Eye (tissue), 1 donor: ENCODE data around the gene TNC.

ENCODE experiments used
- DNase-seq: peaks from one replicate; pipeline ENCODE4 v3.0.0-alpha.2; 2015

The TNC gene

DNA sequence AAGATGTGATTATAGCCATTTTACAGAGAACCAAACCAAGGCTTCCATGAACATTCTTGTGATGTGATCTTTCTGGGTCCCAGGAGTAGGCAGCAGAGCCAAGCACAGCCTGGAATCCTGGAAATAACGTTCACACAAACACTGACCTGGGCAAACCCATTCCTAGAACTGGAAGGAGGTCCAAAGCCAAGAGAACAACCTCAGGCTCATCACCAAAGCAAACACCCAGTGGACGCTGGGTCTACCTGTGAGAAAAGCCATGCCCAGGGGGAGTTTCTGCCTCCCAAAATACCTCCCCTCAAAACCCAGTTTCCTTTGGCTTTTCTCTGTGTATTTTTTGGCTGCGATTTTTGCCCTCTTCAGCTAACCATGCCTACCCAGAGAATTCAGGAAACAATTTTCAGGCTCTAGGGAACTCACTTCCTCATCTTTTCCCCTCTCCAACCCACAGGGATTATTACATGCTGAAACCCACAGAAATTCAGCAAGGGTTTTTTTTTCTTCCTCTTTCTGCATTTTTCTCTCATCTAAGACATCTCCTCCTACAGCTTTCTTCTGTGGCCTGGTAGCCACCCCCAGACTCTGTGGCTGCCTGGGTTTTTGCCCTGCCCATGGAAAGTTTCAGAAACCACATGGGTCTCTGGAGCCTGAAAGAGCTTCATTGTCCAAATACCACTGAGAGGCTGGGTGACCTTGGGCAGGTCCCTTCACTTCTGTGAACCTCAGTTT, 75.0 kb downstream of the TNC start:
- DNase-seq: no peak

DNA sequence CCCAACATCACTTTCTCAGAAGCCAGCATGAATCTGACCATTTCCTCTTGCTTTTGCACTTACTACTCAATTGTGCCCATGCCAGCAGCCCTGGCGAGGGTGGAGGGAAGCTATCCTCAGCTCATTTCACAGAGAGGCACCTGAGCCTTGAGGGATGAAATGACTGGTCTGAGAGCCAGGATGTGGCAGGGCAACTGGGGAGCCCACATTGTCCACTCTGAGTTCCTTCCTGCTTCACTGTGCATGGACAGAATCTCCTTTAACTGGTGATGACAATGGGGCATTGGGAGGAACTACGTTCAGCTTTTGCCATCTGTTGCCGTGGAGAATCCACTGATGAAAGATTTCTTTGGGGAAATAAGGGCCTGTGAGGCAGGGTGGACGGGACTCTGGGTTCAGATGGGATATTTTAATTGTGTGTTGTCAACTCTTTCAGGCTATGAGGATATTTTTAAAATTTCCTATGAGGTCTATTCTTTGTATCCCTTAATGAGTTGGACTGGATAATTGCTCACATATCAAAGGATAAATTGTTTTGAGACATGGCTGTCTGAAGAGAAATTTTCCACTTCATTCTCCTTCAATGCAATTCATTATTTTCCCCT, 78.3 kb downstream of the TNC start:
- peak; percentile 69 for DNase-seq

DNA sequence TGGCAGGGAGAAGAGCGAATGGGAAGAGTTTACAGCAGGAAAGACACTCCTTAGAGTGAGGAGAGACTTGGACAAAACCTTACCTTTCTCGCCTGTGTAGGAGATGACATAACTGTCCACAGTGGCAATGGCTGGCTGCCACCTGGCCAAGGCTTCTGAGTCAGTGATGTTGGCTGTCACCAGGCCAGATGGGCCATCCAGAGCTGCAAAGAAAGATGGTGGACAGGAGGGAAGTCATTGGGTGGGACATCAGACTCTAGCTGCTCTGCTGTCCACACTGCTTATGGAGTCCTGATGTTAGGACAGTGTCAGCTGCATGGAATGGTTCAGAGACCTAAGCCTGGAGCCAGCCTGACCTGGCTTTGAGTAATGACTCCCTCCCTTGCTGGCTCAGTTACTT, 79.8 kb downstream of the TNC start:
- DNase-seq: no peak

DNA sequence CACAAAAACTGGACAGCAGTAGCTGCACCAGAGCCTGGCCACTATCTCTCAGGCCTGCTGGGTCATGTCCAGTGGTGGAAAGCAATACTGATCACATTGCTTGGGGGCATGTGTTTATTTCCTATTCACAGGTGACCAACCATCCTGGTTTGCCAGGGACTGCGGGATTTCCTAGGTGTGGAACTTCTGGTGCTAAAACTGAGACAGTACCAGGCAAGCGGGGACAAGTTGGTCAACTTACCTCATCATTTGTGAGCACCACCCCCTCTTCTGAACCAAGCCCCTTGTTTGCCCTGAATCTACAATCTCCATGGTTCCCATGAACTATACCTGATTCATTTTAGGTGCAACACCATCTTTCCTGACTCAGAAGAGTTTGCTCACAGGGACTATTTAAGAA, 81.3 kb downstream of the TNC start:
- DNase-seq: no peak

DNA sequence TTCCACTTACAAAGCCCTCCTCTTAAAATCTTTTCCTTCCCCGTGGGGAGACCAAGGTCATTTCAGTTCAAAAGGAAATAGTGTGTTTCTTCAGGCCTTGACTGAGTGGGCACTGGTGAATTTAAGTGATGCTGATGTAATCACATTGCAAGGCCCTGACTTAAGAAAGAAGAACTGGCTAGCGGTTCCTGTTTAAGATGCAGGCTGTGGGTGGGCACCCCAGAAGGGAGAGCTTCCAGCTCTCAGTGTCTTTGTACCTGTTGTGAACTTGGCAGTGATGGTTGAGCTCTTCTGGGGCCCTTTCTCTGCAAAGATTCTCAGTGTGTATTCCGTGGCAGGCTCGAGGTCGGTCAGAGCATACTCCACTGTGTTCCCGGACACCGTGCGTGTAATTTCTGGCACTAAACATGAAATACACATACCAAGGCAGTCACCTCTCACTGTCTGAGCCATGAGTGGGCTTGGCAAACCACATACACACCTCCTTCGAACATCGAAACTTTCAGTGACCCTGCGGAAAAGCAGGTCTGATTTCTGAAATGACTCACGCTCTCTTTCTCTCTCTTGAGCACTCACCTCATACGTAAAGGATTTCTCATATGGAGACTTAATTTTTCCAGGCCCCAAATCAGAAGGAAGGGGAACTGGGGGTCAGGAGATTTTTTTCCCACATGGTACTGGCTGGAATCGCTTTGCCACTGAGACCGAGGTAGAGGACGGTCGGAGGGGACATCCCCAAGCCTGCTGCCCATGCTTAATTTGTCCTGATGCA, 81.9 kb downstream of the TNC start:
- no peak for DNase-seq

DNA sequence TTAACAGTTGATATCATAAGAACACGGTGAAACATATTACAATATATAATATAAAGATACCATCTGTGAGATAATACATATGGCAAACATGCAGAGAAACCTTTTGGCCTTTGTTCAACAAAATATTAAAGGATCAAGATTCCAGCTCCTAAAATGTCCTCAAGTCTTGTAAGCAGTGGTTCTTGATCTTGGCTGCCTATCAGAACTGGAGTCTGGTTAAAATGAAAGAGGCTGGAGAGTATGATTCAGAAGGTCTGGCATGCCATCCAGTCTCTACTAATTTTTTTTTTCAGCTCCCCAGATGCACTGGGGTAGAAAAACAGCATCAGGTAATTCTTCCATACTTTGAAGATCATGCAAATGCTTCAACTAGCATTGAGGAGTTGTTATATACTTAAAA, 83.2 kb downstream of the TNC start:
- DNase-seq: peak; percentile 38

DNA sequence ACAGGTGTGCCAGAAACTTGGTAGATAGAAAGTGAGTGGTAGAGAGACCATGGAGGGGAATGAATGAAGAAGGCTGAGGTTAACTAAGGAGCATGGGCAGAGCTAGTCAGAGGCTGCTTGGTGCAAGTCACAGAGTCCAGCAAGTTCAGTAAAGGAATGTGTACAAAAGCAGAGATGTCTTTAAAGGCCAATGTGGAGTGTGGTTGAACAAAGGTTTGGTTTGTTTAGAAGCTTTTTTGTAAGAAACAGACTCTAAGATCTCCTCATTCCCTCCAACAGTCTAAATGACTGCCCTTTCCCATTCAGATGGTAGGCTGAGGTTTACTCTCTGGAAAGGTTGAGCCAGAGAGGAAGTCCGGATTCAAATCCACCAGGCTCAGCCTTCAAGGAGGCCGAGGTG, 84.2 kb downstream of the TNC start:
- DNase-seq: no peak

DNA sequence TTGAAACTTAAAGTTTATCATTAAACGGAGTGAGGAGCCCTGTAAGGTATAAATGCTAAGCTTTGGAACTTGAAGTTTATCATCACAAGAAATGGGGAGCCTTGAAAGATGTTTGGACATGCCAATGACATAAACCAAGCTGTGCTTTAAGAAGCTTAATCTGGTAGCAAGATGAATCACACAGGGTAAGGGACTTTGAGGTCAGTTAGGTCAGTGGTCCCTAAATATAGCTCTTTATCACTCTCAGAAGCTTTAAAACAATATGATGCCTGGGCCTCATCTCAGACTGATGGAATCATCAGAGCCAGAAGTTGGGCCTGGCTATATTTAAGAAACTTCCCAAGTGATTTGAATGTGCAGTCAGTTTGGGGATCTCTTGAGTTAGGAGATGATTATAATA, 85.7 kb downstream of the TNC start:
- DNase-seq: no peak

DNA sequence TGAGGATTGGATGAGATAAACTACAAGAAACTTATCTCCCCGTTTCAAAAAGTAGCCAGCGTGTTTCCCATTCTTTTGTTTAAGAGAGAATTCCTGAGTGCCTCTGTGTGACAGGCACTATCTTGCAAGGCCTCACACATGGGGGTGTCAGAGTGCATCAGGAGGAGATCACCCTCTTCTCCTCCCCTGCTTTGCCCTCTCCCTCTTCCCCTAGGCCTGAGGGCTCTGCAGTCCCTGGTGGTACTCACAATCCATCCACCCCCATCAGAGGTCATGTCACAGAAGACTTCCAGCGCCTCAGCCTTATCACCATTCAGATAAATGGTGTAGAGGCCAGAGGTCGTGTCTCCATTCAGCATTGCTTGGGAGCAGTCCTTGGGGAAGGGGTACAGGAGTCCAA, 88.0 kb downstream of the TNC start:
- DNase-seq: no peak

DNA sequence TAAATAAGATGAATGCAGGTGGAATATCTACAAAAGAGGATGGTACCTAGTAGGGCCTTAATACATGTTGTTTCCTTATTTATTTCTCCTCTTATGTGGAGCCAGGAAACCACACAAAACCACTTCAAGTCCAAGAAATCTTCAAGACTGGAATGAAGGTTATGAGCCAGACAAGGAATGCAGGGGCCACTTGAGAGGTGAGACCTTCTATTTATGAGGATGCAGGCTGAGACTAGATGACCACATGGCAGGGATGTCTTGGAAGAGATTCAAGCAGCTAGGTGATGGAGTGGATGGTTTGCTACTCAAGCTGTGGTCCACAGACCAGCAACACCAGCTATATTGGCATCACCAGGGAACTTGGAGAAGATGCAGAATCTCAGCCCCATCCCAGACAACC, 92.2 kb downstream of the TNC start:
- no peak for DNase-seq

DNA sequence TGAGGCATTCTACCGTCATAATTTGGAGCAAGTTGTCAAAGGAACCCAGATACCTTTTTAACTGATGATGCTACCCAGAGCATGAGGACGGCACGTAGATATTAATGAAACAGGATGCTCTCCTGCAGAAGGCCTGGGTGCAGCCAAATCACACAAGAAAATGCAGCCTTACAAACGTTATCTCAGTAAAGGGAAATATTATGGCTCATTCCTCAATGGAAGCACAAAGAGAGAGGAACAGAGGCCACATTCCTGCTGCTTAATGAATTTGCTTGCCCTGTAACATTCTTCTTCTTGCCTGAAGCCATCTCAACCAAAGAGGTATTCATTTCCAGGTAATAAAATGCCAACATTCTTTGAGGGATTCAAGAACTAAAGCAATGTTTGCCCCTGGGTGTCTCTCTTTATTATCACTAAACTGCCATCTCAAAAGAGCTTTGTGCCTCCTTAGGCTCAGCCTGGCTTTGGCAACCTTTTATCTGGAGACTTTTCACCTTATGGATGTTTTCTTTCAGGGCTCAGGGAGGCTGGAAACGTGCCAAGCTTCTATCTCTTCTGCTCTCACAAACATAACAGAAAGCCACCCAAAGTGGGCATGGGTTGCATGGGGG, 92.9 kb downstream of the TNC start:
- DNase-seq: peak; percentile 21

DNA sequence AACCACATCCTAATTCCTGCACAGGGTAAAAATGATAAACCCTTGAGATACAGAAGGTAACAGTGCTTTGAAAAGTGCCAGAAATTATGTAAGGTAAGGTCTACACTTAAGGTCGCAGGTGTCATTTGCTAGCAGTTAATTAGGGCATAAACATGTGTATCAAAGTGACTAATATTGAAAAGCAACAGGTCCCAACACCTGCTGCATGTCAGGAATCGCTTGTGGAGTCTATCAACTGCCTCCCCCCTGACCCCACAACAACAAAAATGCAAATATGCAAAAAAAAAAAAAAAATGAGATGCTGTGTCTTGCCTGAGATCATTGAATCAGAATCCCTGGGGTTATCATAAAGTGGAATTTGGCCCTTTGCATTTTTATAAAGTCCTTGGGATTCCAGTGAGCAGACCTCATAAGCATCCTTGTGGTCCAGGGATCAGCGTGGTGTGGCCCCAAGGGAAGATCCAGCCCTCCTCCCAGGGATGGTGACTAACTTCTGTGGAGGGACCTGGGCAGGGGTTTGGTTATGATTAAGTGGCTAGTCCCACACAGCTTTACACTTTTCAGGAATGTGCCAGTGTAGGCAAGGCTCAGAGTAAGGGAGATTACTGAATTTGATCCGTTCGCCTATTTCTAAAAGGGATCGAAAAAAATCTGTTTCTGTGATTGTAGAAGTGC, 95.1 kb downstream of the TNC start:
- DNase-seq: peak; percentile 18

DNA sequence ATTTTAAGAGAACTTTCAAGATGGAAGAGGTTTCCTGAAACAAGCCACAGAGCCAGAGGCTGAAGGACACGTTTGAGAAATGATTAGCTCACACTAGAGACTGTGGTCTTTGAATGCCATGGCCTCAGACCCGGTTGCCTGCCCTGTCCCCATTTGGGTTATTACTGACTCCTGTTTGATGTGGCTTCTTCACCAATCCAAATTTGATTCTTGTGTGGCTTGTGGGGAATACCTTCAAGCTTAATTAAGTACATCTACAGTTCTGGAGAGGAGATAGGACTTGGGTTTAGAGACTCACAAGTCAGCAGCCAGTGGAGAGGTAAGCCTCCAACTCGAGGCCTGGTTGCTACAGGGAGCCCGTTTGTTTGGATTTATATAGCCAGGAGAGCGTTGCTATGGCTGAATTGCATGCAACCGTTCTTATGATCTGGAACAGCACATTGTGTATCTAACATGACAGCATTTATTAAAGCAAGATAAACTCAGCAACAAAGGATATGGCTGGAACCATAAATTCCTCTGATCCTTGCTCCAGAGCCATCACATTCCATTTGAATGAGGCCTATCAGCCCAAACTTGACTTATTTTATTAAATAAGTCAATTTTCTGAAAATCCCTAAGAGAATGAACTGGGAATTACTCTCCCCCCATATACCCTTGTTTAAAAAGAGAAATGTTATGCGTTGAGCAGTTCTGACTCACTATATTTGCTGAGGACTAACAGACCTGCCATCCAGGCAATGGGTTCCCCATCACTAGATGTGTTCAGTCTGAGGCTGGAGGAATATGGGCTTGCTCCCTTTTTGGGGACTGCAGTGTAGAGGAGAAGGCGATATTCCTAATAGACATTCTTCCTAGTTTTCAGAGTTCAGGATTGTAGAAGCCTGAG, 99.2 kb downstream of the TNC start:
- peak; percentile 15 for DNase-seq

DNA sequence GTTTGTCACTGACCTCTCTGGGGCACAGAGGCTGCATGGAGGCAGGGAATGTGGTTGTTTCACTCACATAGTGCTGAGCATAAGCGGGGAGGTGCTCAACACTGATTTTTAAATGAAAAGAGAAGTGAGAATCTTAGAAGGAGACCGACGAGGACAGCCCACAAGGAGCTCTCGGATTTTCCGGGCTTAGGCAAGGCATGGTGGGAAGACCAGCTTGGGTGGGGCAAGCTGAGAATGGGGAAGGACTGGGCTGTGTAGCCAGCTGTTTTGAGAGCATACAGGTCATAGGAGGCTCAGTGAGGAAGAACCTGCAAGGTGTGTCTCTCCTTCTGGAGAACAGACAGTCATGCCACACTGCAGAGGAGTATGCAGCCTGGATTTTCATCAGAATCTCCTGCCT, 101.6 kb downstream of the TNC start:
- no peak for DNase-seq

DNA sequence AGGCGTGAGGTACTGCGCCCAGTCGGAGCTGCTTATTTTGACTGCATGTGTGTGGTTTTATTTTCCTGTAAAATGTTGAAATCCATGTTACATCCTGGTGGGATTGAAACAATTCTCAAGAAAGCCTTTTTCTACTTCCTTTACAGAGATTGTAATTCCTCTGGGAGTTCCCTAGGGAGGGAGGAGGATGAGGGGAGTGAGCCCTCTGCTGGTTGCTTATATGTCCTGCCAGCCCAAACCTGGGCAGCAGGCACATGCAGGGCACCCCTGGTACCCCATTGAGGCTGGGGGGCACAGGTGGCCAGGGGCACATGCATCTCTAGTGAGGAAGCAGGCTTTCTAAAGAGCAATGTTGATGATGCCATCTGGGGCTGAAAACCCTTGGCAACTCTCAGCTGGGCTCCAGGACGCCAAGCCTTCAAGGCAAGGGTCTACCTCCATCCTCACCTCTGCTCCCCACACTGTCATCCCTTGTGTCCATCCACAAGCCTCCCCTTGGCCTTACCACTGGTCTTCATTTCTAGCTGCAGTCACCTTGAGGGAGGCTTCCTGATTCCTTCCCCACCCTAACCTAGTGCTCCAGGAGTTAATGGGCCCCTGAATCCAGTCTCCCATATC, 102.8 kb downstream of the TNC start:
- DNase-seq: peak; percentile 50

DNA sequence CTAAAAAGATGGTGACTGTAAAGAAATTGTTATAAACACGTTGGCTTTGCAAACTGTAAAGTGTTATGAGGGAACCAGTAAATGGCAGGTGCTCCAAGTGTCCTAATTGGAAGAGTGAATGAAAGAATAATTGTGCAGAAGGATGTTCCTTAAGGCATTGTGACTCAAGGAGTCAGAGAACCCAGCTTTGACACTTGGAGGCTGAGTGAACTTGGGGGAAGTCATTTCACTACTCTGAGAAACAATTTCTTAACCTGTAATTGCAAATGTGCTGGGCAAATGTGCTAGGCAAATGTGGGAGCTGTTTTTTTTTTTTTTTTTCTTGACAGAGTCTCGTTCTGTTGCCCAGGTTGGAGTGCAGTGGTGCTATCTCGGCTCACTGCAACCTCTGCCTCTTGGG, 103.5 kb downstream of the TNC start:
- DNase-seq: no peak

DNA sequence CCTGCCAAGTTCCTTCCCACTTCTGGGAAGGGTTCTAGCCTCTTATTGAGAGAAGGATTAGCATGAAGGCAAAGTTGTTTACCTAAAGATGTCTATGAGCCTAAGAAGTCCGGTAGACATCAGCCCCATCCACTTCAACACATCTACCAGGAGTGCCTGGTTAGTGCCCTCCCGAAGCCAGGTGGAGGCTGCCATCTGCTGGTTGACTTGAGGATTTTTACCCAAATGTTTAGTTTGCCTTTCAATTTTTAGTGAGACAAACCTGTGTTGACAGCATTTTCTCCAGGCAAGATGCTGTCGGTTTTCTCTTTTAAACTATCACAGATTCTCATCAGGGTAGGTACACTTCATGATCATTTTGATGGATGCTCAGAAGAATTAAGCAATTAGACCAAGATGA, 104.0 kb downstream of the TNC start:
- peak; percentile 88 for DNase-seq

DNA sequence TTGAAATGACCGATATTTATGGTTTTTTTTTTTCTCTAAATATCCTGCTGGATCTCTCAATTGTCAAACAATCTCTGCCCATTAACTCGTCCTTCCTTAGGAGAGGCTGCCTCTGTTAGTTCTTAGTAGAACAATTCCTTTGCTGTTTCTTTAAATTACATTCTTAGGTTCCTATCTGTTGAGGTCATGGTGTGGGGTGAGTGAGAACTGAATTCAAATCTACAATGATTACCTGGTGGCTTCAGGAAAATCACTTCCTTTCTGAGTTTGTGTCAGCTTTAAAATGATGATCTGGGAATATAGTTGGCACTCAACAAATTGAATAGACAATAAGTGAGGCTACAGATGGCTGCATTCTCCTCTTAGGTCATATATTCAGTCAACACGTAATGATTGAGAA, 105.5 kb downstream of the TNC start:
- no peak for DNase-seq

DNA sequence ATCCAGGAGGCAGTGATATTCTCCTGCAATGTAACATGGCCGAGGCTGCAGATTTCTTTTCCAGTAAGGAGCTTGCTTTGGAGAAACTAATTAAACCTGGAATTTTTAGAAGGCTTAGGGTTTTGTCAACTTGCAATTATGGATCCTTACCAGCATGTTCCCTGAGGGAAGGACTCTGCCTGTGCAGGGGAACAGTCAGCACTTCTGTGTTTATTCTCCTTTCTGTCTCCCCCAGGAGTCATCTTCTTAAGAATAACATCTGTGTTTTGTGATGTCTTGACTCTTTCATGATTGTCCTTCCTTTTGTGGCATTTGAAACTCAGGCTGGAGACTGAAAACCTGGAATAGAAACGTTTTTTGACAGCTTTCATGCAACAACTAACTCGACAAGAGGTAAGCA, 107.1 kb downstream of the TNC start:
- DNase-seq: no peak

DNA sequence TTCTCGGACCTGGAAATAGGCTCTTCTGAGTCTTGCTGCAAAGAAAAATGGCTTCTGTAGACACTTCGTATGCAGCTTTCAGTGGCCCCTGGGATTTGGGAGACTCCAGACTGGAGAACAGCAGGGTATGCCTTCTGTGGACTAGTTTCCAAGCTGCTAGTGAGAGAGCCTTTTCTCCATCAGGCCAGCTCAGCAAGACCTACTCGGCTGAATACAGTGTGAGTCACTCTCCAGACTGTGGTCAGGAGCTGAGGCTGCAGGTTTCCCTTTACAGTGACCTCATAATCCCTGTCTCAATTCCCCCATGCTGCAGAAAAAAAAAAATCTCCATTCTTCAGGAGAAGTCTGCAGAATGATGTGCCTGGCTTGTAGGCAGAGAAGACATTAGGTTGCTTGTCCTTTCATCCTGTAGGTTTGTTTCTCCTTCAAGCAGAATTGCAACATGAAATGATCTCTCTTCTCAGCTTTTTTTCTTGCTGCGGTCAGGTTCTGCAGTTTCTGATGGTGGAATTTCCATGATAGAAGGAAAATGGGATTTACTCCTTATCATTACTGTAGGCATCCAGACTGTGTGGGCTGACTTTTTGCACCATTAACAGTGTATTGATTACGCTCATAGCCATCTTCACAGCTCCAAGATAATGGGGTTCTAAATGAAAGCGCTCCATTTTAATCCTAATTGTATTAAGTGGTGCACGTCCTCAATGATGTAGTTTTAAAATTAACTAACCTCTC, 109.3 kb downstream of the TNC start:
- peak; percentile 9 for DNase-seq

DNA sequence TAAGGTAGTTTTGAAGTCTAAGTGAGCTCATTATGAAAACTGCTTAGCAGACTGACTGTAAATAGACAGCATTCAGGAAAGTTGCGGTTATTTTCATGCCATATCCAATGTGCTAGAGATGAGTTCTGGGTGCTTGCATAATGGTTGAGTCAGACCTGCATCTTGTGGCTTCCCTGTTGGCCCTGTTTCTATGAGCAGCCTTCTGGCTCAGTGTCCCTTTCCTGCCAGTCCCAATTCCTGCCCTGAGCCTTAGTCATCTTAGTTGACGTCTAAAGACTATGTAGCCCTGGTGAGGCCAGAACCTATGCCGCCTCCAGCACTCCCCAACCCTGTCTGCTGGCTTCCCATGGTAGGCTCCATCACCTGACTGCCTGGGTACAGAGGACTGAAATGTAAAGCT, 111.3 kb downstream of the TNC start:
- DNase-seq: no peak
